ENCODE measurements around the gene TCP1. TPM values are rescaled to one million over a fixed set of nuclear protein-coding genes. Genes with fewer than 3 reads are reported as not detected.
"Not testable (repeated sequence)": the region's sequence is repeated elsewhere in the genome, so short reads cannot be mapped to it uniquely, and the experiment has no call there.

The TCP1 gene
- total and polyA plus RNA-seq, 9 donors = 83.5 to 237 (median 162) TPM

GRCh38 chr6:159736908-159737307 is 52.5 kb downstream of the TCP1 start:
- intact Hi-C loops (cut with DNase I) = no loop called here
- Histone ChIP-seq H3K9me3 (no peaks in the 10 kb centered on the region), H3K4me1 (ENCODE audit: insufficient read depth) (peaks cover 5% of the 10 kb centered on the region), H3K36me3 (no peaks in the 10 kb centered on the region), H3K27me3 (no peaks in the 10 kb centered on the region), H3K4me3 (no peak overlapping the region), H3K27ac (no peak overlapping the region)
- DNase-seq = no peak
- no peak for TF ChIP-seq EP300 (IDR thresholded peaks at IDR 0.05)
- no peak for TF ChIP-seq POLR2A (IDR thresholded peaks at IDR 0.05)
- no peak for TF ChIP-seq CTCF (IDR thresholded peaks at IDR 0.05)
- 82 to 93% (median 92%) methylated on average over 7 of the region's 7 CpGs for whole genome bisulfite sequencing, 3 donors

- H3K27me3 ChIP-seq; H3K9me3 ChIP-seq; H3K36me3 ChIP-seq; H3K4me3 ChIP-seq; H3K27ac ChIP-seq; DNase-seq; intact Hi-C loops (cut with DNase I): not testable (repeated sequence)
- 95 to 96% (median 95%) methylated on average over 12 of the region's 12 CpGs for WGBS, 3 donors
- H3K4me1 ChIP-seq (ENCODE audit: insufficient read depth) = peaks cover 12% of the 10 kb centered on the region
These were observed 56.0 kb downstream of the TCP1 start for GRCh38 chr6:159733395-159733794.

GRCh38 chr6:159732550-159732949 is 56.9 kb downstream of the TCP1 start:
- DNase-seq; H3K36me3 ChIP-seq; intact Hi-C loops (cut with DNase I); H3K9me3 ChIP-seq; H3K4me3 ChIP-seq; H3K27me3 ChIP-seq; H3K27ac ChIP-seq: not testable (repeated sequence)
- 90 to 94% (median 93%) methylated on average over 12 of the region's 12 CpGs for WGBS, 3 donors
- peaks cover 12% of the 10 kb centered on the region for H3K4me1 ChIP-seq (ENCODE audit: insufficient read depth)

GRCh38 chr6:159730332-159730676 is 59.1 kb downstream of the TCP1 start:
- Histone ChIP-seq H3K4me1 (ENCODE audit: insufficient read depth) (peaks cover 10% of the 10 kb centered on the region), H3K4me3 (no peak overlapping the region), H3K9me3 (no peaks in the 10 kb centered on the region), H3K27ac (no peak overlapping the region), H3K36me3 (no peaks in the 10 kb centered on the region), H3K27me3 (no peaks in the 10 kb centered on the region)
- intact Hi-C loops (cut with DNase I) = no loop called here
- 77 to 84% (median 80%) methylated on average over 6 of the region's 6 CpGs for WGBS, 3 donors
- TF ChIP-seq CTCF (IDR thresholded peaks at IDR 0.05) (no peak), EP300 (IDR thresholded peaks at IDR 0.05) (no peak), POLR2A (IDR thresholded peaks at IDR 0.05) (no peak)
- no peak for DNase-seq

GRCh38 chr6:159729598-159730331 is 59.6 kb downstream of the TCP1 start:
- 20 to 35% (median 26%) methylated on average over 4 of the region's 4 CpGs for WGBS, 3 donors
- Histone ChIP-seq H3K27me3 (no peaks in the 10 kb centered on the region), H3K36me3 (no peaks in the 10 kb centered on the region), H3K9me3 (no peaks in the 10 kb centered on the region), H3K27ac (no peak overlapping the region), H3K4me3 (no peak overlapping the region), H3K4me1 (ENCODE audit: insufficient read depth) (peaks cover 10% of the 10 kb centered on the region)
- intact Hi-C loops (cut with DNase I) = no loop called here
- no peak for DNase-seq
- TF ChIP-seq CTCF (IDR thresholded peaks at IDR 0.05) = no peak
- no peak for TF ChIP-seq EP300 (IDR thresholded peaks at IDR 0.05)
- TF ChIP-seq POLR2A (IDR thresholded peaks at IDR 0.05) = no peak
